Effector memory CD4-positive, alpha-beta T cell (primary cell): ENCODE results near the gene LRFN3.
A peak's percentile ranks its signal among the peaks of the same experiment; 100 is the strongest.

Source experiments
- DNase-seq, 3 donors: peaks; one replicate each; pipeline ENCODE4 v3.0.0-alpha.2; 2020
- H3K27ac ChIP-seq: 2 replicates; pipeline ENCODE4 v1.7.0; 2013; ENCODE audit warnings: mild to moderate bottlenecking, low read length, moderate library complexity; ENCODE audit not compliant: insufficient read depth, poor library complexity, severe bottlenecking
- H3K27me3 ChIP-seq: replicated peaks from 2 replicates; pipeline ENCODE4 v1.7.0; 2013; ENCODE audit warnings: mild to moderate bottlenecking, low read length; ENCODE audit not compliant: insufficient read depth, control insufficient read depth, poor library complexity, severe bottlenecking
- H3K36me3 ChIP-seq: 2 replicates; pipeline ENCODE4 v1.7.0; 2013; ENCODE audit warnings: mild to moderate bottlenecking, low read length, moderate library complexity; ENCODE audit not compliant: control insufficient read depth, insufficient read depth
- H3K4me1 ChIP-seq: 2 replicates; pipeline ENCODE4 v1.7.0; 2013; ENCODE audit warnings: low read length, mild to moderate bottlenecking; ENCODE audit not compliant: control insufficient read depth, insufficient read depth, poor library complexity, severe bottlenecking
- H3K4me3 ChIP-seq: 2 replicates; pipeline ENCODE4 v1.7.0; 2013; ENCODE audit warnings: low read length, low read depth, mild to moderate bottlenecking; ENCODE audit not compliant: insufficient read depth, poor library complexity, severe bottlenecking
- H3K9me3 ChIP-seq: 2 replicates; pipeline ENCODE4 v1.7.0; 2013; ENCODE audit warnings: mild to moderate bottlenecking, low read length, moderate library complexity; ENCODE audit not compliant: control insufficient read depth

The LRFN3 gene

DNA sequence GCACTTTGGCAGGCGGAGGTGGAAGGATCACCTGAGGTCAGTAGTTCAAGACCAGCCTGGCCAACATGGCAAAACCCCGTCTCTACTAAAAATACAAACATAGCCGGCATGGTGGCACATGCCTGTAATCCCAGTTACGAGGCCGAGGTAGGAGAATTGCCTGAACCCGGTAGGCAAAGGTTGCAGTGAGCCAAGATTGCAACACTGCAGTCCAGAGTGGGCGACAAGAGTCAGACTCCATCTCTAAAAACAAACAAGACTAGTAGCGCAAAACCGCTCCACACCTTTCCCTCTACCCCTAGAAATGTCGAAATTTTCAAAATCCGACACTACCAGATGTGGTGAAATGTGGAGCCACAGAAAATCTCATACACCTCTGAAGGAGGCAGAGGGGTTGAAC, 16.9 kb upstream of the LRFN3 start:
- no peak overlapping the region for H3K4me3 ChIP-seq
- H3K27ac ChIP-seq = no peak overlapping the region
- no peak for DNase-seq
- no peaks in the 10 kb centered on the region for H3K9me3 ChIP-seq
- H3K36me3 ChIP-seq = no peaks in the 10 kb centered on the region
- H3K4me1 ChIP-seq = no peaks in the 10 kb centered on the region
- no peaks in the 10 kb centered on the region for H3K27me3 ChIP-seq

DNA sequence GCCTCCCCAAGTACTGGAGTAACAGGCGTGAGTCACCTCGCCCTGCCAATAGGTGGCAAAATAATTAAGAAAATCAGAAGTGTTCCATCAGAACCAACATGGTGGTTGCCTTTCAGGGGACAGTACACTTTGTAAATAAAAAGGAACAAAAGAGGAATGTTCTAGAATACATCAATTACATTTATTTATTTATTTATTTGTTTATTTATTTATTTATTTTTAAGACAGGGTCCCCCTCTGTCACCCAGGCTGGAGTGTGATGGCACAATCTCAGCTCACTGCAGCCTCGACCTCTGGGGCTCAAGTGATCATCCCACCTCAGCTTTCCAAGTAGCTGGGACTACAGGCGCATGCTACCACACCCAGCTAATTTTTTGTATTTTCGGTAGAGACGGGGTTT, 15.2 kb upstream of the LRFN3 start:
- no peak for DNase-seq
- no peaks in the 10 kb centered on the region for H3K27me3 ChIP-seq
- H3K4me1 ChIP-seq = no peaks in the 10 kb centered on the region

DNA sequence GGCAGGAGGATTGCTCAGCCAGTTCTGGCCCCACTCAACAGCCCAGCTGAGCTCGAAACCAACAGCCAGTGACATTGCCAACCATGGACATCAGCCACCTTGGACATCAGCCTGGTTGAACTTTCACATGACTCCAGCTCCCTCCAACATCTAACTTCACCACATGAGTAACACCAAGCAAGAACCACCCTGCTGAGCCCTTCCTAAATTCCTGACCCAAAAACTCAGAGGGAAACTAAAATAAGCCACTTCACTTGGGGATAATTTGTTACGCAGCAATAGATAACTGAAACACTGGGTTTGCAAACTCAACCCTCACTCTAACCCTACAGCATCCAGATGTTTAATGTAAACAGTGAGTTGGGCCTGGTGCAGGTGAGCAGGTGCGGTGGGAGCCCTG, 10.7 kb upstream of the LRFN3 start:
- H3K27me3 ChIP-seq = no peaks in the 10 kb centered on the region
- H3K27ac ChIP-seq = no peak overlapping the region
- DNase-seq = no peak
- no peak overlapping the region for H3K4me3 ChIP-seq
- H3K4me1 ChIP-seq = peaks cover 11% of the 10 kb centered on the region
- H3K9me3 ChIP-seq = no peaks in the 10 kb centered on the region
- no peaks in the 10 kb centered on the region for H3K36me3 ChIP-seq

More for the DNA sequence above, 15.2 kb upstream of the LRFN3 start:
- H3K4me3 ChIP-seq = no peak overlapping the region
- H3K27ac ChIP-seq = no peak overlapping the region
- no peaks in the 10 kb centered on the region for H3K9me3 ChIP-seq
- no peaks in the 10 kb centered on the region for H3K36me3 ChIP-seq

DNA sequence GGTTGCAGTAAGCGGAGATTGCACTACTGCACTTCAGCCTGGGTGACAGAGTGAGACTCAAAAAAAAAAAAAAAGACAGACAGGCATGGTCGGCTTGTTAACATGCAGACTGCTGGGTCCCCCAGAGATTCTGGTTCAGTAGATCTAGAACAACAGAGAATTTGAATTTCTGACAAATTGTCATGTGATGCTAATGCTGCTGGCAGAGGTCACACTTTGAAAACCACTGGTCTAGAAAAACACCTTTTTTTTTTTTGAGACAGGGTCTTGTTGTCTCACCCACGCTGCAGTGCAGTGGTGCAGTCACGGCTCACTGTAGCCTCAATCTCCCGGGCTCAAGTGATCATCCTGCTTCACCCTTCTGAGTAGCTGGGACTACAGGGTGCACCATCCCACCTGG, 7.7 kb upstream of the LRFN3 start:
- Histone ChIP-seq H3K4me1 (peaks cover 18% of the 10 kb centered on the region), H3K4me3 (no peak overlapping the region), H3K36me3 (no peaks in the 10 kb centered on the region), H3K27ac (no peak overlapping the region), H3K9me3 (no peaks in the 10 kb centered on the region), H3K27me3 (no peaks in the 10 kb centered on the region)
- no peak for DNase-seq

DNA sequence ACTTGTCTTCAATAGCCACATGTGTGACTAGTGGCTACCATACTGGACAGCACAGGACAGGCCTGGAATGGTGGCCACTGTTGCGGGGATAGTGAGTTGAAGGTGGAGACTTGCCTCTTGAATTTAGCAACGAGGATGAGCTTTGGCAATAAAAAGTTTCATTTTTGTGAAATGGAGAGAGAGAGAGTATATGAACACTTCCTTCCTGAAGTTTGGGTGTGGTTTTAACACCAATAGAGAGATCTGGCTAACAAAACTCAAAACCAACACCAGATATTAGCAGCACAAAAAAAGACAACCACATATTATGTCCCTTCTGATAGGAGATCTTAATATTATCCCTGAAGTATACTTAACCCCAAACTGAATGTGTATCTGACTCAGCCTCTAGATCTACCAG, 6.3 kb upstream of the LRFN3 start:
- Histone ChIP-seq H3K27me3 (no peaks in the 10 kb centered on the region), H3K27ac (peak overlapping the region; percentile 40), H3K4me1 (peaks cover 18% of the 10 kb centered on the region), H3K9me3 (no peaks in the 10 kb centered on the region), H3K4me3 (no peak overlapping the region), H3K36me3 (no peaks in the 10 kb centered on the region)
- DNase-seq = no peak

DNA sequence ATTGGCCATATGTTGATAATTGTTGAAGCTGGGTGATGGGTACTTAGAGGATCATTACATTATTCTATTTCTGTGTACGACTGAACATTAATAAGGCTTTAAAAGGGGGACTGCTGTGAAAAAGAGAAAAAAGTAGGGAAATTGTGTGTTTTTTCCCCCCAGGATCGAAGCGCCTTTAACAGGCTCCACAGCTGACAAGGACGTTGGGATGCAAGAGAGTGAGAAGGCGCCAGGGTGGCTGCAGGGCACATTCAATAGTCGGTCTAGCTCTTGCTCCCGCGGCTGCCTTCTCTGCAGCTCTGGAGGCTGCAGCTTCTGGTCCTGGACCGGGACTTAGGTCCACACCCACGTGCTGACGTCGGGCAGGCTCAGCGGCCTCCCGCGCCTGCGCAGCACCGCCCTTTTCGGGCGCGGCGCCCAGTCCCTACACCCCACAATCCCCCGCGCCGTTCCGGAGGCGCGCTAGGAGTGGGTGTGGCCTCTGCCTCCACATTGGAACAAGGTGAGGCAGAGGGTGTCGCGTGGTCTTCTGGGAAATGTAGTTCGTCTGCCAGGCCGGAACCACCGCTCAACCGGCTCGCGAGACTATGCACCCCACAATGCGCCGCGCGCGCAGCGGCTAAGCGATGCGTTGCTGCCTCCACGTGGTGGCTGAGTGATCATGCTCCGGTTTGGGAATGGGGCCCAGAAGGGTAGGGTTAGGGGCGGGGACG, 4.9 kb upstream of the LRFN3 start:
- Histone ChIP-seq H3K27me3 (no peaks in the 10 kb centered on the region), H3K36me3 (no peaks in the 10 kb centered on the region), H3K27ac (peak overlapping the region; percentile 55), H3K4me1 (peaks cover 26% of the 10 kb centered on the region), H3K9me3 (no peaks in the 10 kb centered on the region), H3K4me3 (peak overlapping the region; percentile 15)
- peak; percentile 99 for DNase-seq

DNA sequence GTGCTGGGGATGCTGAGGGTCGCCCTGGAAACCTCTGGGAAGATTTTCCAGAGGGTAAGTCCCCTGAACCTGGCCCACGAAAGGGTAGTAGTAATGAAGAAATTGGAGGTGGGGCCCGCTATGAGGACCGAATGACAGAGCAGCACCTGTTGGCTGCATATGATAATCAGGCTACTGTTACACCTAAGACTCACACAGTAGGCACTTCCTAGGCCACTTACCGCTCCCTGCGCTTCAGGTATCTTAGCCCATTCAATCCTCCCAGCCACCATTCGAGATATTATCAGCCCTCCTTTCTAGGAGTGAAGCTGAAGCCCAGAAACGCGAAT, 4.3 kb upstream of the LRFN3 start:
- no peaks in the 10 kb centered on the region for H3K9me3 ChIP-seq
- DNase-seq = no peak
- H3K36me3 ChIP-seq = no peaks in the 10 kb centered on the region
- H3K27ac ChIP-seq = no peak overlapping the region
- no peaks in the 10 kb centered on the region for H3K27me3 ChIP-seq
- H3K4me1 ChIP-seq = peaks cover 29% of the 10 kb centered on the region
- H3K4me3 ChIP-seq = no peak overlapping the region

DNA sequence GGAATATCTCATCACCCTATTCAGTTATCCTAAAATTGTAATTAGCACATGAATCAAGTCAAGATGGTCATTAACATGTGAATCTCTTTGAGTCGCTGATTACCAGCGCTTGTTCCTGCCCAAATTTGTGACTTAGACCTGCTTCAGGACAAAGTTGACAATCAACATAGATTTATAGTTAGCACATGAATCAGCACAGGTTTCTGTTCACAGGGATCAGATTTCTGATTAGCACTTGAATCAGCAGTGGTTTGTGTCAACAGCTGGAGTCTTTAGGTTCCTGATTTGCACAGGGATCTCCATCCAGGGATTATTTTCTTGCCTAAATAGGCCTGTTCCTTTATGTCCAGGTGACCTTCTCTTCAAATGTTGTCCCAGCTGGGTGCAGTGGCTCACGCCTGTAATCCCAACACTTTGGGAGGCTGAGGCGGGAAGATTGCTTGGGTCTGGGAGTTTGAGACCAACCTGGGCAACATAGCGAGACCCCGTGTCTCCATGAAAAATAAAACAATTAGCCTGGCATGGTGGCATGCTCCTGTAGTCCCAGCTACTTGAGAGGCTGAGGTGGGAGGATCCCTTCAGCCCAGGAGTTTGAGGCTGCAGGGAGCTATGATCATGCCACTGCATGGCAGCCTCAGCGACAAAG, 3.8 kb upstream of the LRFN3 start:
- no peak for DNase-seq
- Histone ChIP-seq H3K4me3 (no peak overlapping the region), H3K27me3 (no peaks in the 10 kb centered on the region), H3K36me3 (no peaks in the 10 kb centered on the region), H3K9me3 (no peaks in the 10 kb centered on the region), H3K27ac (no peak overlapping the region), H3K4me1 (peaks cover 35% of the 10 kb centered on the region)

DNA sequence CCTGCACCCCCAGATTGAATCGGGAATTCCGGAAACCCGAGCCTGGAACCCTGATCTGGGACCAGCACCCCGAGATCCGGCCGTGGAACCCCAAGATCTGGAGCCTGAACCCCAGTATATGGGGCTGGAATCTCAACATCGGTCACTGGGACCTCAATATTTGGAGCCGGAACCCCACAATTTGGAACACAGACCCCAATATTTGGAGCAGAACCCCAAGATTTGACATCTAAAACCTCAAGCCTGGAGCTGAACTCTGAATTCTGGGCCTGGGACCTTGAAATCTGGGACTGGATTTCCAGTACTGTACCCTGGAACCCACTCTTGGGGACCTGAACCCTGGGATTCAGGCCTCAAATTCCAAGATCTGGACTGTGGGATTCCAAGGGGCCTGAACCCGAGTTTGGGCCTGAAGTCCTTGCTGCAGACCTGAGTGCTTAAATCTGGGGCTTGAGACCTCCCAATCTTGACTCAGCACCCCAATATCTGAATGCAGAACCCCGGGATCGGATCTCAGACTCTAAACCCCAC, 629 bp downstream of the LRFN3 start:
- H3K4me3 ChIP-seq = peak overlapping the region; percentile 74
- no peak for DNase-seq
- H3K27ac ChIP-seq = peak overlapping the region; percentile 50
- H3K36me3 ChIP-seq = peaks cover 14% of the 10 kb centered on the region
- H3K4me1 ChIP-seq = peaks cover 28% of the 10 kb centered on the region
- H3K9me3 ChIP-seq = no peaks in the 10 kb centered on the region
- no peaks in the 10 kb centered on the region for H3K27me3 ChIP-seq
